ENCODE results near the gene TTR.

DNA sequence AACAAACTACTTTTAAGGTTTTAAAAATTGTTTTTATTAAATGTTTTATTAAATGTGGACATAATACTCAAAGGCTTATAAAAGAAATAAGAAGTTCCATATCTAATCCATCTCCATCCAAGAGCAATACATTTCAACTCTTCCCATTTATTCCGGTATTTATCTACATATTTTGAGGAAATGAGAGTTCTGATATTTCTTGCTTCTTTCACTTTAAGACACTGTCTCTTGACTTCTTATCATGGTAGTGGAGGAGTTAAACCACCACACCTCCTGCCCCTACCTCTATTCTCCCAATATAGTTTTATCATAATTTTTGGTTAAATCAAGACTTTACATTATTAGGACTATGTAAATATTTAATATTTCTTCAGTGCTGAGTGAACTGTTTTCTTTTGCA is 40.7 kb downstream of the TTR start:
- TF ChIP-seq, protein P1, sequence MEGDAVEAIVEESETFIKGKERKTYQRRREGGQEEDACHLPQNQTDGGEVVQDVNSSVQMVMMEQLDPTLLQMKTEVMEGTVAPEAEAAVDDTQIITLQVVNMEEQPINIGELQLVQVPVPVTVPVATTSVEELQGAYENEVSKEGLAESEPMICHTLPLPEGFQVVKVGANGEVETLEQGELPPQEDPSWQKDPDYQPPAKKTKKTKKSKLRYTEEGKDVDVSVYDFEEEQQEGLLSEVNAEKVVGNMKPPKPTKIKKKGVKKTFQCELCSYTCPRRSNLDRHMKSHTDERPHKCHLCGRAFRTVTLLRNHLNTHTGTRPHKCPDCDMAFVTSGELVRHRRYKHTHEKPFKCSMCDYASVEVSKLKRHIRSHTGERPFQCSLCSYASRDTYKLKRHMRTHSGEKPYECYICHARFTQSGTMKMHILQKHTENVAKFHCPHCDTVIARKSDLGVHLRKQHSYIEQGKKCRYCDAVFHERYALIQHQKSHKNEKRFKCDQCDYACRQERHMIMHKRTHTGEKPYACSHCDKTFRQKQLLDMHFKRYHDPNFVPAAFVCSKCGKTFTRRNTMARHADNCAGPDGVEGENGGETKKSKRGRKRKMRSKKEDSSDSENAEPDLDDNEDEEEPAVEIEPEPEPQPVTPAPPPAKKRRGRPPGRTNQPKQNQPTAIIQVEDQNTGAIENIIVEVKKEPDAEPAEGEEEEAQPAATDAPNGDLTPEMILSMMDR (IDR thresholded peaks at IDR 0.05): no peak
- TF ChIP-seq POLR2A (IDR thresholded peaks at IDR 0.05; ENCODE audit: low read depth): no peak
- TF ChIP-seq POLR2AphosphoS5 (IDR thresholded peaks at IDR 0.05): no peak
